GM18505 (cell line): Measurements from ENCODE around the gene TMEM178B.

Experiments
- ATAC-seq: cut with Tn5 transposase; IDR thresholded peaks from one replicate; pipeline ENCODE4 v1.9.1; 2021; ENCODE audit not compliant: unreplicated experiment
- POLR2A ChIP-seq: IDR thresholded peaks from 4 replicates; pipeline ENCODE4 v1.6.1; 2011; ENCODE audit warnings: borderline replicate concordance; ENCODE audit not compliant: insufficient read depth, insufficient read length; ENCODE audit errors: extremely low read depth

TMEM178B gene

DNA sequence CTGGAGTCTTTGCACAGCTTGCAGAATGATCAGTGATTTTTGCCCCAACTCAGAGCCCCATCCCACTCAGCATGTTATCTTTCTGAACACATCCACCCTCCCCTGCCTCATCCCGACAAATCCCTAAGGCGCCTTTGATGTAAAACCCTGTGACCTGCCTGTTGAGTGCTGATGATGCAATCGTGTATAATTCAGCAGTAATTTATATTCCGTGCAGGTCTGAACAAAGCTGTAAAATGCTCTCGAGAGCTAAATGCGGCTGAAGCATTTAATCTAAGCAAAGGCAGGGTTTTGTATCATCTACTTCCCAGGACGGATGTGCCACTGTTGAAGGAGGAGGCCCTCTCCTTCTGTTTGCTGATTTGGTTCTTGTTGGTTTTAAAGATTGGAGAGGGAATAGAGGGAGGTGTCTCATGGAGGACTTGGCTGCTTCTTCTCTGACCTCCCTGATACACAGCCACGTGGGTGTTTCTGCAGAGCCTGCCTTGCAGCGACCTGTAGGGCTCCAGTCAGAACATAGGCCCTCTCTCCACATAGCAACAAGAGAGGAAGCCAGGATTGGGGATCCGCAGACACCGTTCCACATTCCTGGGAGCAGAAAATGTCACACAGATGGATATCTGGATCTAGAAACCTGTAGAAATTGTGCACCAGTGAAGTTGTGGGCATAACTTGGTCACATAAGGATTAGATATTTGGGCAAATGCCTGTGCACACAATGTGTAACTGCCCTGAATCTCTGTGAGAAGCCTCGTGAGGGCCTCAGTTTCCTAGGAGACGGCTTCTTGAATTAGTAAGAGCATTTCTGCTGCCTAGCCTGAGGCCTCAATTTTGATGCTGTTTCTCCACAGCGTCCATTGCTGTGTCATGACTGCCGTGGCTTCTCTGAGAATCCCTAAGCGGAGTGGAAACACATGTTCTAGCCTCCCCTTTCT is 387.2 kb downstream of the TMEM178B start:
- ATAC-seq, result no peak

DNA sequence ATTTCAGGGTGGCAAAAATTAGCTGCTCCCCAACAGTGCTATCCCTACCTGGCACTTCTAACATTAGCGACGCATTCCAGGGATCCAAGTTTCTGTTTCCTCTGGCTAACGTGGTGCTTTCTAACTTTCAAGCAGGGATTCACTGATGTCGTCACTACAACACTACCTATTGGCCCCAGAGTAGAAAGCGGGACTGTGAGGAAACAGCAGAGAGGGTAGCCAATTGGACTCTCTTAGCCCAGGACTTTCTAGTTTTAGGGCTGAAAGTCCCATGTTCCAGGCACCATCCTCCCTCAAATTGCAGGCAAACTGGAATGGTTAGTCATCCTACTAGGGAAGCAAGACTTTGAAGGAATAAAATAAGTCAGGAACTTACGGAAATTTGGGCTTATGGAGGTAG is 388.1 kb downstream of the TMEM178B start:
- TF ChIP-seq POLR2A, result no peak
- ATAC-seq, result no peak

More for the DNA sequence above, 387.2 kb downstream of the TMEM178B start:
- TF ChIP-seq POLR2A, result no peak

DNA sequence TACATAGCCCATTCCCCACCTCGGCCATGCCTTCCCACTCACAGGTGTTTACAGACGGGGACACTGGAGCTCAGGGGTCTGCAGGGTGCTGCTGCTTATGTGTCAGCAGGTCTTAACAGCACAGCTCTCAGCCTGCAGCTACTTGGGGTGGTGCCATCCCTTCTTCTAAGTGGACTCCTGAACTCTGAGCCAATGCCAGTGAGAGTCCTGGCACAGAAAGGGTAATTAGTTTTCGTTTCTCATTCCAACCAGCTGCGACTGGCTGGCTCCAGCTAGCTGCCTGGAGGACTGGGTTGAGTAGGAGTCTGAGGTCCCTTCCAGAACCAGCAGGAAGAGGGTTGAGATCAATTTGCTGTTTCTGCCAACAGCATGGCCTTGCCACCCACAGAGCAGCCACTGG is 389.1 kb downstream of the TMEM178B start:
- ATAC-seq, result no peak
- no peak for TF ChIP-seq POLR2A

DNA sequence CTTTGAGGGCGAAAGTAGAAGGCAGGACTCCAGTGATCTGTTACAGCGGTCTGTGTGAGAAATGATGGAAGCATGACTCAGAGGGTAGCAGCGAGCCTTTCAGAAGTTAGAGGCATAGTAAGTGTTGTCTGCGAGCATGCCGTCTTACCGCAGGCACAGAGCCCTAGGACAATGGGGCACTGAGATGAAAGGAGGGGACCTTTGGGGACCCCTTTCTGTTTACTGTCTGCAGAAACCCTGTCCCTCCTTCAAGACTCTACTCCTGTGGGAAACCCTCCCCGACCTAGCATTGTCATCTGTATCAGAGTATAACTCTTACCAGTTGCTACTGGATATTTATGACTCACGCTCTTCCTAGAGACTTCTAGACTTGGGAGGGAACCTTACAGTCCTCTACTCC is 390.1 kb downstream of the TMEM178B start:
- no peak for TF ChIP-seq POLR2A
- no peak for ATAC-seq

DNA sequence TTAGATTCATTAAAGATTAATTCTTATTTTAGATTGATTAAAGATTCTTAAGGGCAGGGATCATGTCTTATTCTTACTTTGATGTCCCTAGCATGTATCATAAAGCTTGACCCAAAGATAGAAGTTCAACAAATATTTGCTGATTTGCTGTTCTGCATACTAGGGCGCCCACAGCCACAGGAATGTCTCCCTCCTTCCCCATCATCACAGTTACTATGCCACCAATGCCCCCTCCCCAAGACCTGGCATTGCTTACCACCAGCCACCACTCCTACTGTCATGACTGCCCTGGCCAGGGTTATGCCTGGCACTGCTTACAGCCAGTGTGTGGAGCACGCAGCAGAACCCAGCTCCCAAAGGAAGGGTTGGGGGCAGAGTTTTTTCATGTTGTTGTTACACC is 390.7 kb downstream of the TMEM178B start:
- no peak for TF ChIP-seq POLR2A
- no peak for ATAC-seq

DNA sequence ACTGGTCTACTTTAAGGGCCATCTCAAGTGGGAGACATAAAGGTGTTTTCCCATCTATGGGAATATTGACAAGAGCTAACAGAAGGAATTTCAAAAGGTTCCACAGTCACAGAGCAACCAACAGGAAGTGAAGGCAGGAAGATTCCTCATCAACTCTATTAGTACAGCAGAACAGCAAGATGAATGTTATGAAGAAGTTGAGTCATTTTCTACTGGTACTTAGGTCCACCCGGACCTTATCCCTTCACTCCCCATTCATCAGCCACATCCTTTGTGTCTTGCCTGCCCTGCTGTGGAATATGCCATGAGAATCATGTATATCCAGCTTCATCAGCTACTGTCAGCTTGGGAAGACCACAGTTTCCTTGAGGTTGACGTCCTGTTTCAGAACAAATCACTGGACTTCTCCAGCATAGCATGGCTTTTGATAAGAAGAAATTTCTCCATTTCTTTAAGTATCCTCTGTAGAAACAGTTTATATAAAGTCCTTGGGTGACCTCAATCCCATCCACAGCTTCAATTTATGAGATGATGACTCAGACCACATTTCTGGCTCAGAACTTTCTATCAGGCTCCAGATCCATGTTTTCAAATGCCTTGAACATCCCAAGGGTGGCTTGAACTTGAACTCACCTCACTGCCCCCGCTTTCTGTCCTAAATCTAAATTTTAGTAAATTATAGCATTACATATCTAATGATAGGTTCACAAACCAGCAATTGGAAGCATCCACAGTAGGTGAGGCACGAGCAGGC is 392.5 kb downstream of the TMEM178B start:
- no peak for TF ChIP-seq POLR2A
- ATAC-seq, result no peak

DNA sequence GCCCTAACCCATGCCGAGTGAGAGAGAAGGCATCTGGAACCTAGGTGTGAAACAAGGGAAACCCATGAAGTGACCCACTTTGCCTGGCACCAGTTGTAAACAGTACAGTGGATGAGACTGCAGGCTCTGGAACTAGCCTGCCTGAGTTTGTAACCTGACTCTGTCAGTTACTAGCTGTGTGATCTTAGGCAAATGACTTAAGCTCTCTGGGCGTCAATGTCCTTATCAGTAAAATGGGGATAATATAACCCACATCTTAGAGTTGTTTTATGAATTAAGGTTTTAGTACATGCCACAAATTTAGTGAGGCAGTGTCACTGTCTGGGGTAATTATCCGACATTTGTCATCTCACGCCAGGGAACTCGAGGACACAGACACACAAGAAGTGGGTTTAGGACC is 394.5 kb downstream of the TMEM178B start:
- ATAC-seq, result no peak
- TF ChIP-seq POLR2A, result no peak

DNA sequence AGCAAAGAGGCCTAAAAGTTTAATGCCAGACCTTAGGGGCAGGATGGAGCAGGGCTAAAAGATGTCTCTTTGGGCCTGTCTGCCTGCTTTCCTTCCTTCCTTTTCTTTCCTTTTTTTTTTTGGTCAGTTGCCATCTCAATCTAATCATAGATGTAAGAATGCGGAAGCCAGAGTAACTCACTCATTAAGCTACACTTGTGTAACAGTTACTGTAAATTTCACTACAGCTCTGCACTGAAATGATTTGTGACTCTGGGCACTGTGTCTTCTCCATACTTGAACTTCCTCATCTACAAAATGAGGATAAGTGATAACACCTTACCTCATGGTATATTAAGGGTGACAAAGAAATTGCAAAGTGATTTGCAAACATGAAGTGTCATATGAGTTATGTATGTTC is 401.8 kb downstream of the TMEM178B start:
- no peak for ATAC-seq

DNA sequence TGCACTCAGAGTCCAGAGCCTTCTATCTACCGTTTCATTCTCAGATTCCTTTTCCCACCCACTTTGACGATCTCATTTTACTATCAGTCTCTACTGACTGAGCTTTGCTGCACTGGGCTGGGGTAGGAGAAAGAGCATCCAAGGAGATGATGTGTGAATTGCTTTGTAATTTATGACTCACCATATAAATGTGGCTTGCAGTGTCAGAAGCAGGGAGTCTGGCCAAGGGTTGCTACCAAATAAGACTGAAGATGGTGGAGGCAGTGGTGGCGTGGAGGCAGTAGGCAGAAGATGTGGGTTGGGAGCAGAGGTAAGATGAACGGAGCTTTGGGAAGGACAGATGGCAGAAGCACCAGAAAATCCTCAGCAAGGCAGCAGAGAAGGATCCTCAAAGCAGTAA is 404.0 kb downstream of the TMEM178B start:
- TF ChIP-seq POLR2A, result no peak
- no peak for ATAC-seq

More for the DNA sequence above, 401.8 kb downstream of the TMEM178B start:
- no peak for TF ChIP-seq POLR2A

DNA sequence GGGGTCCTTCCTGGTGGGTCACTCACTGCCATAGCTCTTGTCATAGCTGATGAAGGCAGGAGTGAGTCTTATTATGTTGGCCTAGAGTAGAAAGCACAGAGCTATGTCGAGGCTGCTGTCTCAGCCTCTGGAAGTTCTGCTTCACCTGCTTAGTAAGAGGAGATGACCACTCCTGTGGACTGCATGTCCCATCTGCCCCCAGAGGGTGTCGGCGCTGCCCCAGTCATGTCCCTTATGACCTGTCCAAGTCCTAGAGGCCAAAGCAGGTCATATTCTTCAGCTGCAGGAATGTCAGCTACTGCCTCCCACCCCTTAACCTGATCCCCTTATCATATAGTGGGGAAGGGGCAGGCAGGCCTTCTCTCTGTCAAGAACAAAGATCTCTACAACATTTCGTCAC is 405.0 kb downstream of the TMEM178B start:
- ATAC-seq, result no peak
- TF ChIP-seq POLR2A, result no peak

DNA sequence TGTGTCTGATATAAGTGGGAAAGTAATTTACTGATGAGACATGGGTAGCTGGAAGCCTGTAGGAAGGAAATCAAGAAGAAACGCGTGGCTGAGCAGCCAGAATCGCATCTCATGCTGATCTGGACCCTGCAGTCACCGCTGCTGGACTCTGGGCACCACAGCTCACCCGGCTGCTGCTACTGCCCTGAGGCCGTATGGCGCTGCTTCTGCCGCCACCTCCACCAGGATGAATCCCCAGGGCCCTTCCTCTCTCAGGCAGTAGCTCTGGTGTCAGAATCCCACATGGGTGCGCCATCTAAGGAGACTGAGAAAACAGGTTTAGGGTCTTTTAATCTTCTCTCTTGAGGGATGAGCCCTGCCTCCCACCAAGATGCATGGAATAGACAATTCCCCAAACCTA is 407.1 kb downstream of the TMEM178B start:
- ATAC-seq, result no peak
- no peak for TF ChIP-seq POLR2A

DNA sequence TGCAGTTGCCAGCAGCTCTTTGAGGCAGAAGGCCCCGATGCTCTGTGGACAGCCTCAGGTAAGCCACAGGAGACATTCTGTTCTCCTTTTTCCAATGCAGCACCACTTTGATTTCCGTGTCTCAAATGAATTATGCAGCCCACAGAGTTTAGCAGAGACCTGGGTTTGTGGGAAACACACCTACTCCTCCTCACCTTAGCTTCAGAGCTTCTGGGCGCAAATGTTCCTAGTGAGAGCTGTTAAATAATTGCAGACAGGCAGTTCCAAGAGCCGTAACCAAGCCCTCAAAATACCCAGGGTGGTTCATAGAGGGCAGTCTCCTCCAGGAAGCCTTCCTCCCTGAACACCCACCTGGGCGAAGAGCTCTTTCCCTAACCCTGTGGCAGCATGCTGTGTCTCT is 408.1 kb downstream of the TMEM178B start:
- ATAC-seq, result no peak
- no peak for TF ChIP-seq POLR2A

DNA sequence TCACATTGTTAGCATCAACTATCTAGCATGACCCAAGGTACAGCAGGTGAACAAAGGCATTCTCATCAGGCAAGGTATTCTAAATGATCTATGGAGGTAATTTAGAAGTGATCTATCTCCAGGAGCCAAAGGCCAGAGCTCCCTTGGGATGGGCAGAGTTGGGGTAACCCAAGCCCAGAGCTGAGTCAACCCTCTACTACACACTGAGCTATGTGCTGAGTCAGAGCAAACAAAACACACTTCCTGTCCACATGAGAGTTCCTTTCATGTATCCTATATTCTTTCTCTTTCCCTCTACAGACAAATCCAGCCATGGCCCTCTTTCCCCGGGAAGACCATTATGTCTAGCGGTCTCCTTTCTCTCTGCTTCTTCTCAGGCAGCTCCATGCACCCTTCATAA is 409.2 kb downstream of the TMEM178B start:
- no peak for ATAC-seq
- TF ChIP-seq POLR2A, result no peak

DNA sequence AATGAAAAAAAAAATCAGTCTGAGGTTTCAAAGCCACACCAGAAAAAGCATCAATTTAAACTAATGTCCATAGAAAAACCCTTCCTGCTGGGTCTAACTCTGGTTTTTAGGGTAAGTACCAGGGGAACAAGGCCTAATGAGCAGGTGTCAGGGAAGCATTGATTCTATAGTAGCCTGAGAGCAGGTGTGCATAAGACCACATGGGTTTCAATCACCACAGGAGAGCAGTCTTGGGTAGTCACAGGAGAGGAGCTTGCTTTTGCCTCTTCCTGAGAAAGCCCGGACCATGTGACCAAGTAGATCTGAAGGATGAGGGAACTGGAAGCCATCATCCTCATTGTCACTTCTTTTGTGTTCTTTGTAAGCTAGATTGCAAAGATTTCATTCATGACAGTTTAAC is 411.0 kb downstream of the TMEM178B start:
- ATAC-seq, result no peak
- TF ChIP-seq POLR2A, result no peak
